Endodermal cell (in vitro differentiated cells): Measurements from ENCODE around the gene NOX3. TPM values are rescaled to one million over a fixed set of nuclear protein-coding genes. Genes with fewer than 3 reads are reported as not detected.

Experiments used
- DNase-seq: peaks from one replicate; pipeline ENCODE4 v3.0.0-alpha.2; 2017
- H3K27ac ChIP-seq: 2 replicates; pipeline ENCODE4 v1.5.1; 2013; ENCODE audit warnings: mild to moderate bottlenecking, low read depth, low read length, moderate library complexity
- H3K27me3 ChIP-seq: 2 replicates; pipeline ENCODE4 v1.6.1; 2013; ENCODE audit warnings: mild to moderate bottlenecking, low read length, moderate library complexity; ENCODE audit not compliant: insufficient read depth, control insufficient read depth, poor library complexity, severe bottlenecking
- H3K36me3 ChIP-seq: 2 replicates; pipeline ENCODE4 v1.7.0; 2013; ENCODE audit warnings: mild to moderate bottlenecking, low read length, moderate library complexity; ENCODE audit not compliant: control insufficient read depth, insufficient read depth
- H3K4me1 ChIP-seq: one replicate; pipeline ENCODE4 v1.7.0; 2013; ENCODE audit warnings: low read length; ENCODE audit not compliant: control insufficient read depth, insufficient read depth
- H3K4me3 ChIP-seq: 2 replicates; pipeline ENCODE4 v1.5.1; 2013; ENCODE audit warnings: mild to moderate bottlenecking, low read length, moderate library complexity
- H3K9ac ChIP-seq: 2 replicates; pipeline ENCODE4 v1.6.1; 2013; ENCODE audit warnings: mild to moderate bottlenecking, low read length, moderate library complexity; ENCODE audit not compliant: poor library complexity, severe bottlenecking; ENCODE audit errors: extremely low read depth
- H3K9me3 ChIP-seq: 2 replicates; pipeline ENCODE4 v1.6.1; 2013; ENCODE audit warnings: mild to moderate bottlenecking, low read length, moderate library complexity; ENCODE audit not compliant: control insufficient read depth
- H3K27ac Mint-ChIP-seq: 2 replicates; pipeline ENCODE4 v1.8.0; 2020; ENCODE audit warnings: mixed read lengths
- H3K27me3 Mint-ChIP-seq: 2 replicates; pipeline ENCODE4 v1.8.0; 2021; ENCODE audit warnings: mild to moderate bottlenecking, mixed read lengths; ENCODE audit not compliant: insufficient read depth
- H3K36me3 Mint-ChIP-seq: 2 replicates; pipeline ENCODE4 v1.8.0; 2020; ENCODE audit warnings: low read depth, mixed read lengths
- H3K4me1 Mint-ChIP-seq: 2 replicates; pipeline ENCODE4 v1.8.0; 2020; ENCODE audit warnings: mixed read lengths
- H3K4me3 Mint-ChIP-seq: 2 replicates; pipeline ENCODE4 v1.8.0; 2020; ENCODE audit warnings: mild to moderate bottlenecking, moderate library complexity, mixed read lengths
- H3K9me3 Mint-ChIP-seq: 2 replicates; pipeline ENCODE4 v1.8.0; 2020; ENCODE audit warnings: mild to moderate bottlenecking, mixed read lengths
- CTCF ChIP-seq: fragments of 200-600 bp; sonication (generic); conservative IDR thresholded peaks from 2 replicates; pipeline ENCODE4 v1.5.0; 2021; ENCODE audit warnings: antibody characterized with exemption, mild to moderate bottlenecking
- WGBS, 2 experiments: methylation state at CpG; one replicate each; pipeline versions ENCODE4 v1.1.5 to v1.1.7; 2013; ENCODE audit warnings: missing lambda C conversion rate in 2 of 2, mixed read lengths in 1 of 2; ENCODE audit not compliant: insufficient coverage in 1 of 2, insufficient read length in 1 of 2; 5-methylcytosine and 5-hydroxymethylcytosine counted together
- total RNA-seq, 2 donors: library from RNA; stranded (reverse); fragmentation: NEBNext Ultra II Directional in 1 of 2; extraction: Animal tissue kit (Norgen Biotek cat#: 25700) in 1 of 2; gene quantifications; 2 replicates in 1 of 2; 3 replicates in 1 of 2; pipeline ENCODE4 v1.2.1, GENCODE V29; 2021

The NOX3 gene
- total RNA-seq, 2 donors from 2014 or later = not detected

- no peak for DNase-seq
- Histone ChIP-seq H3K27me3 (no peaks in the 10 kb centered on the region), H3K4me1 (no peaks in the 10 kb centered on the region), H3K36me3 (no peaks in the 10 kb centered on the region), H3K9ac (no peak overlapping the region), H3K4me3 (no peak overlapping the region), H3K27ac (no peak overlapping the region), H3K9me3 (no peaks in the 10 kb centered on the region)
- no peak overlapping the region for H3K27ac Mint-ChIP-seq
- H3K36me3 Mint-ChIP-seq = no peaks in the 10 kb centered on the region
- no peak for TF ChIP-seq CTCF
- H3K4me1 Mint-ChIP-seq = no peaks in the 10 kb centered on the region
- no peak overlapping the region for H3K4me3 Mint-ChIP-seq
- 85 to 87% methylated on average over 2 of the region's 2 CpGs for WGBS, 2 experiments
- no peaks in the 10 kb centered on the region for H3K27me3 Mint-ChIP-seq
- H3K9me3 Mint-ChIP-seq = no peaks in the 10 kb centered on the region
Measured at GRCh38 chr6:155387481-155387880, 68.2 kb downstream of the NOX3 start.

GRCh38 chr6:155384321-155384952, 71.2 kb downstream of the NOX3 start:
- Histone ChIP-seq H3K9me3 (no peaks in the 10 kb centered on the region), H3K27ac (no peak overlapping the region), H3K4me3 (no peak overlapping the region), H3K9ac (no peak overlapping the region), H3K4me1 (no peaks in the 10 kb centered on the region), H3K27me3 (no peaks in the 10 kb centered on the region), H3K36me3 (no peaks in the 10 kb centered on the region)
- no peak for DNase-seq
- Mint-ChIP-seq H3K9me3 (peaks cover 1% of the 10 kb centered on the region), H3K4me1 (peaks cover 5% of the 10 kb centered on the region), H3K4me3 (no peak overlapping the region), H3K27ac (no peak overlapping the region), H3K27me3 (no peaks in the 10 kb centered on the region), H3K36me3 (no peaks in the 10 kb centered on the region)
- no peak for TF ChIP-seq CTCF
- 94 to 97% methylated on average over 12 to 15 of the region's 15 CpGs for WGBS, 2 experiments

GRCh38 chr6:155383913-155384312, 71.7 kb downstream of the NOX3 start:
- Mint-ChIP-seq H3K4me3 (no peak overlapping the region), H3K9me3 (peaks cover 1% of the 10 kb centered on the region), H3K27me3 (no peaks in the 10 kb centered on the region), H3K36me3 (no peaks in the 10 kb centered on the region), H3K4me1 (peaks cover 5% of the 10 kb centered on the region), H3K27ac (no peak overlapping the region)
- Histone ChIP-seq H3K36me3 (no peaks in the 10 kb centered on the region), H3K9me3 (no peaks in the 10 kb centered on the region), H3K27ac (no peak overlapping the region), H3K9ac (no peak overlapping the region), H3K4me3 (no peak overlapping the region), H3K4me1 (no peaks in the 10 kb centered on the region), H3K27me3 (no peaks in the 10 kb centered on the region)
- no peak for TF ChIP-seq CTCF
- DNase-seq = no peak
- WGBS, 2 experiments = 92 to 100% methylated on average over 4 to 5 of the region's 5 CpGs
